ENCODE measurements around the gene PTTG2. TPM values are rescaled to one million over a fixed set of nuclear protein-coding genes. Genes with fewer than 3 reads are reported as not detected.

PTTG2 gene
- total RNA-seq, 4 donors from 2014 or later = 2.0 TPM; not detected in 3

GRCh38 chr4:37935026-37935425, 25.2 kb upstream of the PTTG2 start:
- 92 to 96% methylated on average over 4 of the region's 4 CpGs for WGBS, 2 donors

GRCh38 chr4:37936889-37937498, 23.2 kb upstream of the PTTG2 start:
- H3K27ac ChIP-seq = no peak overlapping the region
- DNase-seq = peak; percentile 53 to 74
- no peaks in the 10 kb centered on the region for H3K36me3 ChIP-seq
- WGBS, 2 donors = 51% methylated on average over 7 of the region's 7 CpGs
- H3K9me3 ChIP-seq = no peaks in the 10 kb centered on the region
- TF ChIP-seq POLR2A (IDR thresholded peaks at IDR 0.05) = no peak
- TF ChIP-seq CTCF (IDR thresholded peaks at IDR 0.05) = peak in 2 of 6 experiments; percentile 12 to 18
- no peak overlapping the region for H3K4me3 ChIP-seq (replicated peaks in 1 of 3)
- no peaks in the 10 kb centered on the region for H3K27me3 ChIP-seq
- H3K4me1 ChIP-seq = peaks cover 0 to 4% of the 10 kb centered on the region in 2 donors
- intact Hi-C loops (cut with DNase I) = no loop called here

More at GRCh38 chr4:37935026-37935425, 25.2 kb upstream of the PTTG2 start:
- no peak for DNase-seq
- no peak overlapping the region for H3K4me3 ChIP-seq (replicated peaks in 1 of 3)
- intact Hi-C loops (cut with DNase I) = no loop called here
- H3K4me1 ChIP-seq = peaks cover 0 to 4% of the 10 kb centered on the region in 2 donors
- no peaks in the 10 kb centered on the region for H3K27me3 ChIP-seq
- H3K9me3 ChIP-seq = no peaks in the 10 kb centered on the region
- H3K27ac ChIP-seq = no peak overlapping the region
- H3K36me3 ChIP-seq = no peaks in the 10 kb centered on the region
- TF ChIP-seq POLR2A (IDR thresholded peaks at IDR 0.05) = no peak
- TF ChIP-seq CTCF (IDR thresholded peaks at IDR 0.05) = no peak

GRCh38 chr4:37938208-37938607, 22.0 kb upstream of the PTTG2 start:
- DNase-seq = no peak
- TF ChIP-seq POLR2A (IDR thresholded peaks at IDR 0.05) (no peak), CTCF (IDR thresholded peaks at IDR 0.05) (no peak)
- Histone ChIP-seq H3K4me1 (peaks cover 0 to 4% of the 10 kb centered on the region in 2 donors), H3K36me3 (no peaks in the 10 kb centered on the region), H3K27ac (no peak overlapping the region), H3K4me3 (replicated peaks in 1 of 3) (no peak overlapping the region), H3K9me3 (no peaks in the 10 kb centered on the region), H3K27me3 (no peaks in the 10 kb centered on the region)
- WGBS, 2 donors = 98 to 99% methylated on average over 3 of the region's 3 CpGs
- intact Hi-C loops (cut with DNase I) = no loop called here

DNA sequence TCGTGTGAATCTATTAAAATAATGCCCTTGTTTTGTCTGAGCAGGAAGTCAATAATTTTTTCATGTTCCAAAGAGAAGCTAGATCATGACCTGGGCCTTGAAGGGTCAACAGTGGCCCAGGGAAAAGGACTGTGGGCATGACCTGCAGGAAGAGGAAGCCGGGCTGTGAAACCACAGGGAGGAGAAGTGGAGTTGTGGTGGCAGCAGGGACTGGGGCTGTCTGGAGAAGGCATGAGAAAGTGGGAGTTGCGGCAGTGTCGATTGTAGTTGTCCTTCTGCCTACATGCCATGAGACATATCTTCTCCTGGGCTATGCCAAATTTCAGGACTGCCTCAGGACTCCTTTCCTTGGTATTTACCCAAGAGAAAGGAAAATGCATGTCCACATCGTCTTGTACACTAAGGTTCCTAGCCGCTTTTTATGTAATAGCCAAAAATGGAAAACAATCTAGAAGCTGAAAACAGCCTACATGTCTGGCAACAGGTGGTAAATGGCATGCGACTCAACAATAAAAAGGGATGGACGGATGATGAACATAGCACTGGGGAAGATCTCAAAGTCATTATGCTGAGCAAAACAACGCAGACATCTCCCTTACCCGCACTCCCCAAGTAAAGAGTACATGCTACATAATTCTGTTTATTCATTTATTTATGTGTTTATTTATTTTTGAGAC, 13.6 kb upstream of the PTTG2 start:
- Histone ChIP-seq H3K36me3 (no peaks in the 10 kb centered on the region), H3K9me3 (no peaks in the 10 kb centered on the region), H3K27ac (no peak overlapping the region), H3K4me1 (no peaks in the 10 kb centered on the region), H3K4me3 (replicated peaks in 1 of 3) (no peak overlapping the region), H3K27me3 (no peaks in the 10 kb centered on the region)
- intact Hi-C loops (cut with DNase I) = no loop called here
- no peak for TF ChIP-seq CTCF (IDR thresholded peaks at IDR 0.05)
- TF ChIP-seq POLR2A (IDR thresholded peaks at IDR 0.05) = no peak
- DNase-seq = no peak
- 87 to 88% methylated on average over 10 of the region's 10 CpGs for WGBS, 2 donors

- 63 to 67% methylated on average over 4 of the region's 4 CpGs for WGBS, 2 donors
- no peak for DNase-seq
Measured at GRCh38 chr4:37948542-37948941, 11.7 kb upstream of the PTTG2 start.

More at GRCh38 chr4:37948542-37948941, 11.7 kb upstream of the PTTG2 start:
- no peak overlapping the region for H3K27ac ChIP-seq
- no peaks in the 10 kb centered on the region for H3K9me3 ChIP-seq
- no peaks in the 10 kb centered on the region for H3K36me3 ChIP-seq
- no peak overlapping the region for H3K4me3 ChIP-seq (replicated peaks in 1 of 3)
- H3K4me1 ChIP-seq = no peaks in the 10 kb centered on the region
- no peaks in the 10 kb centered on the region for H3K27me3 ChIP-seq
- TF ChIP-seq CTCF (IDR thresholded peaks at IDR 0.05) = no peak
- TF ChIP-seq POLR2A (IDR thresholded peaks at IDR 0.05) = no peak
- intact Hi-C loops (cut with DNase I) = no loop called here

Data from thyroid gland (tissue), 4 donors.